Glutamatergic neuron (in vitro differentiated cells): ENCODE measurements around the gene TYW1. TPM values are rescaled to one million over a fixed set of nuclear protein-coding genes. Genes with fewer than 3 reads are reported as not detected.
"Not testable (repeated sequence)": the region's sequence is repeated elsewhere in the genome, so short reads cannot be mapped to it uniquely, and the experiment has no call there.

Source experiments
- DNase-seq: peaks from one replicate; pipeline ENCODE4 v3.0.0; 2022
- H3K27ac Mint-ChIP-seq: one replicate; pipeline ENCODE4 v1.8.0; 2020; ENCODE audit warnings: mild to moderate bottlenecking, mixed read lengths, inconsistent platforms; ENCODE audit not compliant: unreplicated experiment
- H3K27me3 Mint-ChIP-seq: one replicate; pipeline ENCODE4 v1.8.0; 2020; ENCODE audit warnings: mild to moderate bottlenecking, moderate library complexity, mixed read lengths, inconsistent platforms; ENCODE audit not compliant: unreplicated experiment
- H3K36me3 Mint-ChIP-seq: one replicate; pipeline ENCODE4 v1.8.0; 2020; ENCODE audit warnings: mild to moderate bottlenecking, mixed read lengths, inconsistent platforms; ENCODE audit not compliant: unreplicated experiment
- H3K4me1 Mint-ChIP-seq: one replicate; pipeline ENCODE4 v1.8.0; 2020; ENCODE audit warnings: mild to moderate bottlenecking, low read depth, mixed read lengths, inconsistent platforms; ENCODE audit not compliant: unreplicated experiment
- H3K4me3 Mint-ChIP-seq: one replicate; pipeline ENCODE4 v1.8.0; 2020; ENCODE audit warnings: mild to moderate bottlenecking, mixed read lengths, inconsistent platforms; ENCODE audit not compliant: unreplicated experiment
- H3K9me3 Mint-ChIP-seq: one replicate; pipeline ENCODE4 v1.8.0; 2020; ENCODE audit warnings: mild to moderate bottlenecking, moderate library complexity, mixed read lengths, inconsistent platforms; ENCODE audit not compliant: unreplicated experiment
- total RNA-seq: library from RNA; stranded (reverse); fragmentation: NEBNext Ultra II Directional; extraction: Animal tissue kit (Norgen Biotek cat#: 25700); gene quantifications from one replicate; pipeline ENCODE4 v1.2.1, GENCODE V29; 2021; ENCODE audit not compliant: unreplicated experiment
- TF ChIP-seq, protein P1 (sequence below): fragments of 200-600 bp; sonication (generic); IDR thresholded peaks from one replicate; pipeline ENCODE4 v1.5.0; 2021; ENCODE audit not compliant: partially characterized antibody, unreplicated experiment

The TYW1 gene
- total RNA-seq, 1 donor from 2014 or later = 17.7 TPM

DNA sequence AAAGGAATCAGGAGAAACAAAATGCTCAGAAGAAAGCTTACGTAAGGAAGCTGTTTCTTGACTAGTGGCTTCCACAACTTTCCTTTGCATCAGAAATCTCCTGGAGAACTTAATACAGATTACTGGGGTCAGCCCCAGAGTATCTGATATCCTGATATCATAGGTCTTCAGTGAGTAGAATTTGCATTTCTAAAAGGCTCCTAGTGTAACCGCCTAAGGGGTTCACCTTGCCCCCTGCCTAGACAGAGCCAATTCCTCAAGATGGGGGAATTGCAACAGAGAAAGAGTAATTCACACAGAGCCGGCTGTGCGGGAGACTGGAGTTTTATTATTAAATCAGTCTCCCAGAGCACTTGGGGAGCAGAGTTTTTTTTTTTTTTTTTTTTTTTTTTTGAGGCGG lies 251.7 kb downstream of the TYW1 start:
- peaks cover 10% of the 10 kb centered on the region for H3K36me3 Mint-ChIP-seq
- H3K27me3 Mint-ChIP-seq, H3K4me3 Mint-ChIP-seq, H3K27ac Mint-ChIP-seq, DNase-seq, H3K4me1 Mint-ChIP-seq, H3K9me3 Mint-ChIP-seq: not testable (repeated sequence)

DNA sequence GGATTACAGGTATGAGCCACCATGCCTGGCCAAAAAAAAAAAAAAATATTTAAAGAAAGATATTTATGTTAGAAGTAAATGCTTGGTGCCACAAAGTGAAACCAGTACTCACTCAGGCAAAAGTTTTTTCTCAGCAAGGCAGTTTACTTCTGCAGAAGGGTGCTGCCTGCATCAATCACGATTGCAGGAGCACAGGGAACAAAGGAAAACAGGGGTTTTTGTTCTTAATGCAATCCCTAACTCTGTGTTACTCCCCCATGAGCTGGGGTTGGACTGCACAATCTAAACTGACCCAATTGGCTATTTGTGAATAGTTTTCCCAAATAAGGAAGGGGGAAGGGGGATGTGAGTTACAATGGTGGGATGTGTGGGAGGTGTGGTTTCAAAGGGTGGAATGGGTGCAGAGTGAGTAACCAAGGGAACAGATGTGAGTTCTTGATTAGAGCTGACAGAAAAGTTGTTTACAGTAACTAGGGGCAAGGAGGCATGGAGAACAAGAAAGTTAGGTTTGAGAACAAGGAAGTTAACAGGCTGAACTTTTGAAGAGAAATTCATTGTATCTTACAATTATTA lies 255.4 kb downstream of the TYW1 start:
- Mint-ChIP-seq H3K27me3 (no peaks in the 10 kb centered on the region), H3K9me3 (peaks cover 2% of the 10 kb centered on the region), H3K4me1 (no peaks in the 10 kb centered on the region), H3K4me3 (no peak overlapping the region), H3K27ac (no peak overlapping the region), H3K36me3 (peaks cover 4% of the 10 kb centered on the region)
- TF ChIP-seq, protein P1, sequence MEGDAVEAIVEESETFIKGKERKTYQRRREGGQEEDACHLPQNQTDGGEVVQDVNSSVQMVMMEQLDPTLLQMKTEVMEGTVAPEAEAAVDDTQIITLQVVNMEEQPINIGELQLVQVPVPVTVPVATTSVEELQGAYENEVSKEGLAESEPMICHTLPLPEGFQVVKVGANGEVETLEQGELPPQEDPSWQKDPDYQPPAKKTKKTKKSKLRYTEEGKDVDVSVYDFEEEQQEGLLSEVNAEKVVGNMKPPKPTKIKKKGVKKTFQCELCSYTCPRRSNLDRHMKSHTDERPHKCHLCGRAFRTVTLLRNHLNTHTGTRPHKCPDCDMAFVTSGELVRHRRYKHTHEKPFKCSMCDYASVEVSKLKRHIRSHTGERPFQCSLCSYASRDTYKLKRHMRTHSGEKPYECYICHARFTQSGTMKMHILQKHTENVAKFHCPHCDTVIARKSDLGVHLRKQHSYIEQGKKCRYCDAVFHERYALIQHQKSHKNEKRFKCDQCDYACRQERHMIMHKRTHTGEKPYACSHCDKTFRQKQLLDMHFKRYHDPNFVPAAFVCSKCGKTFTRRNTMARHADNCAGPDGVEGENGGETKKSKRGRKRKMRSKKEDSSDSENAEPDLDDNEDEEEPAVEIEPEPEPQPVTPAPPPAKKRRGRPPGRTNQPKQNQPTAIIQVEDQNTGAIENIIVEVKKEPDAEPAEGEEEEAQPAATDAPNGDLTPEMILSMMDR = no peak
- DNase-seq = no peak

DNA sequence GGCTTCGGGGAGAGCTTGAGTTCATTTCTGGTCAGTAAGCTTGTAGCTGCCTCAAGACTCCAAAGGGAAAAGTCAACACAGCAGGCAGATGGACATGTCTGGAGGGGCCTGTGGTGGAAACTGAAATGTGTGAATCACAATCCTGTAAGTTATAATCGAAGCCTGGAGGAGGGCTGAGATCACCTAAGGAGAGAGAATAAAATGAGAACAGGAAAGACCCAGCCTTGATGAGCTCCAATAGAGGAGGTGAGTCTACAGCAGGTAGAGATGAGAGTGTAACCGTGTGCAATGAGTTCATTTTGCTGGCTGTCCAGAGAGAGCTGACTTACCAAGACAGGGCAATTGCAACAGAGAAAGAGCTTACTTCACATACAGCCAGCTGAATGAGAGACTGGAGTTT lies 258.4 kb downstream of the TYW1 start:
- DNase-seq, H3K36me3 Mint-ChIP-seq, H3K4me3 Mint-ChIP-seq, H3K27me3 Mint-ChIP-seq, H3K4me1 Mint-ChIP-seq, H3K9me3 Mint-ChIP-seq, H3K27ac Mint-ChIP-seq: not testable (repeated sequence)

DNA sequence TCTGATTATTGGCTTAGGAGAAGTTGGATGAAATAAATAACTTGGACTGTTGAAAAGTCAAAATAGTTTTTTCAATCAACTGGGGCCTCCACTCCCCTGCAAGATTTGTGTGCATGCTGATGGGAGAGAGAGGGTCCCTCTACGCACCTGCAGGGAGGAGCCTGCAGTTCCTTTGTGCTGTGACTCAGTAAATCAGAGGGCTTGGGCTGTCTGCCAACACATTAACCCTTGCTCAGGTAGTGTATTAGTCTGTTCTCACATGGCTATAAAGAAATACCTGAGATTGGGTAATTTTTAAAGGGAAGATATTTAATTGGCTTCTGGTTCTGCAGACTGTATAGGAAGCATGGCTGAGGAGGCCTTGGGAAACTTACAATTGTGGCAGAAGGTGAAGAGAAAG lies 261.1 kb downstream of the TYW1 start:
- peak overlapping the region; percentile 8 for H3K27ac Mint-ChIP-seq
- not testable (repeated sequence) for H3K4me1 Mint-ChIP-seq, H3K36me3 Mint-ChIP-seq, H3K27me3 Mint-ChIP-seq, H3K9me3 Mint-ChIP-seq, H3K4me3 Mint-ChIP-seq, DNase-seq

DNA sequence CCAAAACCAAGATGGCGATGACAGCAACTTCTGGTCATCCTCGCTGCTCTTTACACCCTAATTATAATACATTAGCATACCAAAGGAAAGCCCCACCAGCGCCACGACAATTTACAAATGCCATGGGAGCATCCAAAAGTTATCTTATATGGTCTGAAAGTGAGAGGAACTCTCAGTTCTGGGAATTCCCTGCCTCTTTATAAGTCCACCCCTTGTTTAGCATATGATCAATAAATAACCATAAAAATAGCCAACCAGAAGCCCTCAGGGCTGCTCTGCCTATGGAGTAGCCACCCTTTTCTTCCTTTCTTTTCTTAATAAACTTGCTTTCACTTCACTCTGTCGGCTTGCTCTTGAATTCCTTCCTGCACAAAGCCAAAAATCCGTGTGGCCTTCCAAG lies 262.7 kb downstream of the TYW1 start:
- not testable (repeated sequence) for H3K36me3 Mint-ChIP-seq, H3K4me3 Mint-ChIP-seq, H3K9me3 Mint-ChIP-seq, H3K27ac Mint-ChIP-seq, H3K27me3 Mint-ChIP-seq, H3K4me1 Mint-ChIP-seq, DNase-seq

DNA sequence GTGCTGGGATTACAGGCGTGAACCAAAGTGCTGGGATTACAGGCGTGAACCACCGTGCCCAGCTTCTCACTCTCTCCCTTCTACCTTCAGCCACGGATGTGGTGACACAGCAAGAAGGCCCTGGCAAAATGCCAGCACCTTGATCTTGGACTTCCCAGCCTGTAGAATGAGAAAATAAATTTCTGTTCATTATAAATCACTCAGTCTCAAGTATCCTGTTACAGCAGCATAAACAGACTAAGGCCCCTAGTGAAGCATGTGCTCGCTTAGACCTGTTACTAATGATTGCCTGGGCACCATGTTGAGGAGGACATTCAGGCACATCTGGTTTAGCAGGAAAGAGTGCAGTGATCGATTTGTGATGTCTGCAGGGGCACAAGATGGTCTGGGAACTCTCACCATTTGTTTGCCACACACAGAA lies 263.5 kb downstream of the TYW1 start:
- not testable (repeated sequence) for H3K4me3 Mint-ChIP-seq, H3K27ac Mint-ChIP-seq, DNase-seq, H3K36me3 Mint-ChIP-seq, H3K27me3 Mint-ChIP-seq, H3K4me1 Mint-ChIP-seq, H3K9me3 Mint-ChIP-seq

DNA sequence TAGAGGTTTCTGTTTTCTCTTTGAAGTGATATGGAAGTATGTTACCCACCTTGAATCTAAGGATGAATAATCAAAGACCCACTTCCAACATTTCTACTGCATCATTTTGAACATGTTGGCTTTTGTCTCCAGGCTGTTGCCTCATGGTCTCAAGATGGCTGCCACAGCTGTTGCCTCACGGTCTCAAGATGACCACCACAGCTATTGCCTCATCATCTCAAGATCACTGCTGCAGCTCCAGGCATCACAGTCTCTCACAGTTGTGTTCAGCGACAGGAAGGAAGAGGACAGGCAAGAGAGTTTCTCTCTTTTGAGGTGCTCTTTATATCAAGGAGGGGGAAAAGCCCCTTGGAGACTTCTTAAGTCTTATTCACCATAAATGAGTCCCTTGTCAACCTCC lies 267.4 kb downstream of the TYW1 start:
- H3K4me3 Mint-ChIP-seq, H3K27ac Mint-ChIP-seq, H3K27me3 Mint-ChIP-seq, H3K36me3 Mint-ChIP-seq, H3K9me3 Mint-ChIP-seq, H3K4me1 Mint-ChIP-seq, DNase-seq: not testable (repeated sequence)

DNA sequence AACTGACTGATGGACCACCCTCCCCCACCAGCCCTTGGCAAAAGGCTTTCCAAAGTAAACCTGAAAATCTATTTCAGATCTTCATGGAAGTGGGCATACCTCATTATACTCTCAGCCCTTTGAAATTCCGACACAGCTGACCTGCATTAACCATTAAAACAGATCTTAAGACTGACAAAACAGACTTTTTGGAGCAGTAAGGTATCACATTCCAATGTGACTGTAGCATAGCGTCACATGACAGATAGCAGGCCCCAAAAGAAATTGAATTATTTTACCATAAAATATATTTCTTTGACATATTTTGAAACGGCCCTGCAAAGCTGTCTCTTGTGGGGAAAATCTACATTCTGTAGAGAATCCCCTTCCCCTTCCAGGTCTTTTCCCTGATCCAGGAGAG lies 269.4 kb downstream of the TYW1 start:
- not testable (repeated sequence) for DNase-seq, H3K27me3 Mint-ChIP-seq, H3K36me3 Mint-ChIP-seq, H3K4me3 Mint-ChIP-seq, H3K4me1 Mint-ChIP-seq, H3K9me3 Mint-ChIP-seq, H3K27ac Mint-ChIP-seq

DNA sequence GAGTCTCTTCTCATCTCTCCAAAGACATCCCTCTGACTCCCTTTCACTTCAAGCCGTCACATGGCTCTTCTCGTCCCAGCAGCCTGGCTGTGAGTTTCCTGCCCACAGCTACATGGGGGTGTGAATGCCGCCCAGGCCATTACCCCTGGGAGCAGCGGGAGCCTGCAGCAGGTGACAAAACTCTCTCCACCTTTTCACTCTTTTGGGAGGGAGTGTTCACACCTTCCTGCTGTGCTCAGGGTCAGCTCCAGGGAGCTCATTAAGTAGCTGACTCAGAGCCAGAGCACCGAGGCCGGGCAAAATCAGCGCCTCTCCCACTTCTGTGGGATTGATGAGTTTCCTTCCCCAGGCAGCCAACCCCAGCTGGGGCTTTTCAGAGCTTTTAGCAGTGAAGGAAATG lies 271.3 kb downstream of the TYW1 start:
- Mint-ChIP-seq H3K36me3 (no peaks in the 10 kb centered on the region), H3K4me1 (no peaks in the 10 kb centered on the region), H3K4me3 (no peak overlapping the region), H3K27me3 (no peaks in the 10 kb centered on the region), H3K27ac (no peak overlapping the region), H3K9me3 (peaks cover 3% of the 10 kb centered on the region)
- TF ChIP-seq, protein P1 = no peak
- no peak for DNase-seq

DNA sequence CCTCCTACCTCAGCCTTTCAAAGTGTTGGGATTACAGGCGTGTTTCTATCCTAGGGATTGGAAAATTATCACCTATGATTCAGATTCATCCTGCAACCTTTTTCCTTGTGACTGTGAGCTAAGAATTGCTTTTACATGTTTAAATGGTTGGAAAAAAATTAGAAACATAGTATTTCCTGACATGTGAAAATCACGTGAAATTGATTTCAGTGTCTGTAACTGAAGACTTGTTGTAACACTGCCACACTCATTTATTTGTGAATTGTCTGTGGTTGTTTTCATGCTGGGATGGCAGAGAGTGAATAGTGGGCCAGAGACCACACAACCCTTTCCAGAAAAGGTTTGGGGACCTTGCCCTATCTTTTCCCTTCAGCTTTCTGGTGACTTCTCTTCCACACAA lies 273.3 kb downstream of the TYW1 start:
- H3K4me3 Mint-ChIP-seq, H3K27me3 Mint-ChIP-seq, H3K27ac Mint-ChIP-seq, DNase-seq, H3K4me1 Mint-ChIP-seq, H3K9me3 Mint-ChIP-seq, H3K36me3 Mint-ChIP-seq: not testable (repeated sequence)
